Lower leg skin (tissue), 4 donors: ENCODE measurements around the gene ARHGAP15. TPM values are rescaled to one million over a fixed set of nuclear protein-coding genes. Genes with fewer than 3 reads are reported as not detected.

Experiments used
- DNase-seq, 2 donors: peaks; one replicate each; pipeline ENCODE4 v3.0.0-alpha.2; 2019; ENCODE audit warnings: low spot score in 2 of 2
- H3K4me3 ChIP-seq: fragments of 200-600 bp; sonication (generic); 2 replicates; pipeline ENCODE4 v1.5.1; 2017; ENCODE audit warnings: mild to moderate bottlenecking, low read depth; ENCODE audit not compliant: poor library complexity, severe bottlenecking
- CTCF ChIP-seq, 3 donors: fragments of 450-650 bp; IDR thresholded peaks; one replicate each; pipeline ENCODE4 v1.5.1; 2016; ENCODE audit warnings: antibody characterized with exemption in 3 of 3, mild to moderate bottlenecking in 3 of 3, moderate library complexity in 2 of 3
- POLR2A ChIP-seq, 2 donors: fragments of 450-650 bp; IDR thresholded peaks; one replicate each; pipeline ENCODE4 v1.6.1; 2016 to 2017; ENCODE audit warnings: antibody characterized with exemption in 2 of 2, mild to moderate bottlenecking in 1 of 2, moderate library complexity in 1 of 2
- WGBS, 2 donors: methylation state at CpG; one replicate each; pipeline ENCODE4 v1.1.5; 2018; 5-methylcytosine and 5-hydroxymethylcytosine counted together
- intact Hi-C: fragments of 100-400 bp; cut with DNase I; formaldehyde crosslinking; loops from one replicate; pipeline ENCODE4 v1.15.0; 2023; ENCODE audit warnings: low total_unique reads
- total RNA-seq, 4 donors: library from RNA; depleted of rRNA; stranded (reverse); fragments of >200 nt; gene quantifications; one replicate each; pipeline ENCODE4 v1.1.0, GENCODE V29; 2016

ARHGAP15 gene
- total RNA-seq, 4 donors from 2014 or later, result 1.1 to 4.6 (median 2.4) TPM

GRCh38 chr2:143121957-143122356 lies 7.3 kb upstream of the ARHGAP15 start:
- DNase-seq, result no peak
- no peak for TF ChIP-seq CTCF (IDR thresholded peaks at IDR 0.05)
- no peak for TF ChIP-seq POLR2A (IDR thresholded peaks at IDR 0.05)
- no peak overlapping the region for H3K4me3 ChIP-seq
- WGBS, 2 donors, result 85 to 90% methylated on average over 2 of the region's 2 CpGs
- intact Hi-C loops, result no loop called here

GRCh38 chr2:143123911-143124310 lies 5.3 kb upstream of the ARHGAP15 start:
- intact Hi-C loops, result no loop called here
- no peak overlapping the region for H3K4me3 ChIP-seq
- no peak for DNase-seq
- no peak for TF ChIP-seq POLR2A (IDR thresholded peaks at IDR 0.05)
- TF ChIP-seq CTCF (IDR thresholded peaks at IDR 0.05), result no peak
- WGBS, 2 donors, result 47 to 50% methylated on average over 4 of the region's 4 CpGs

GRCh38 chr2:143124445-143124844 lies 4.8 kb upstream of the ARHGAP15 start:
- WGBS, 2 donors, result 73 to 80% methylated on average over 2 of the region's 2 CpGs

GRCh38 chr2:143125717-143126116 lies 3.5 kb upstream of the ARHGAP15 start:
- no peak overlapping the region for H3K4me3 ChIP-seq
- 59 to 74% methylated on average over 2 of the region's 2 CpGs for WGBS, 2 donors

More at GRCh38 chr2:143124445-143124844, 4.8 kb upstream of the ARHGAP15 start:
- no peak for TF ChIP-seq CTCF (IDR thresholded peaks at IDR 0.05)
- TF ChIP-seq POLR2A (IDR thresholded peaks at IDR 0.05), result no peak
- no peak for DNase-seq
- intact Hi-C loops, result no loop called here
- no peak overlapping the region for H3K4me3 ChIP-seq

GRCh38 chr2:143132355-143132754 lies 3.1 kb downstream of the ARHGAP15 start:
- no peak for DNase-seq
- no peak overlapping the region for H3K4me3 ChIP-seq
- TF ChIP-seq POLR2A (IDR thresholded peaks at IDR 0.05), result no peak
- TF ChIP-seq CTCF (IDR thresholded peaks at IDR 0.05), result no peak
- intact Hi-C loops, result no loop called here
- WGBS, 2 donors, result 61 to 69% methylated on average over 2 of the region's 2 CpGs

More at GRCh38 chr2:143125717-143126116, 3.5 kb upstream of the ARHGAP15 start:
- TF ChIP-seq CTCF (IDR thresholded peaks at IDR 0.05), result no peak
- no peak for TF ChIP-seq POLR2A (IDR thresholded peaks at IDR 0.05)
- no peak for DNase-seq
- intact Hi-C loops, result no loop called here

- WGBS, 2 donors, result 69 to 97% methylated on average over 2 of the region's 2 CpGs
- DNase-seq, result no peak
- intact Hi-C loops, result no loop called here
- TF ChIP-seq POLR2A (IDR thresholded peaks at IDR 0.05) (no peak), CTCF (IDR thresholded peaks at IDR 0.05) (no peak)
- no peak overlapping the region for H3K4me3 ChIP-seq
These were observed 4.6 kb downstream of the ARHGAP15 start for GRCh38 chr2:143133783-143134182.
